Measurements from ENCODE around the gene TMEM225B.
"Not testable (repeated sequence)": the region's sequence is repeated elsewhere in the genome, so short reads cannot be mapped to it uniquely, and the experiment has no call there.

TMEM225B gene

DNA sequence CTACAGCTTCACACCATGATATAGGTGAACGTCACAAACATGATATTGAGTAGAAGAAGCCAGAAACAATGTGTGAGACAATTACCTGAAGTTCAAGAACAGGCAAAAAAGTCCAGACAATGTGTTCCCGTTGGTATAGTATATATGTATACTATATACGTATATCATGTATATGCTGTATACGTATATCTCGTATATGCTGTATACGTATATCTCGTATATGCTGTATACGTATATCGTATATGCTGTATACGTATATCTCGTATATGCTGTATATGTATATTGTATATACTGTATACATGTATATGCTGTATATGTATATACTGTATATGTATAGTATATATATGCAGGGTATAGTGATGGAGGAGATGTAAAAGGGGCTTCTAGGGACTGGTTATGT is 29.4 kb downstream of the TMEM225B start:
- TF ChIP-seq, protein P1, sequence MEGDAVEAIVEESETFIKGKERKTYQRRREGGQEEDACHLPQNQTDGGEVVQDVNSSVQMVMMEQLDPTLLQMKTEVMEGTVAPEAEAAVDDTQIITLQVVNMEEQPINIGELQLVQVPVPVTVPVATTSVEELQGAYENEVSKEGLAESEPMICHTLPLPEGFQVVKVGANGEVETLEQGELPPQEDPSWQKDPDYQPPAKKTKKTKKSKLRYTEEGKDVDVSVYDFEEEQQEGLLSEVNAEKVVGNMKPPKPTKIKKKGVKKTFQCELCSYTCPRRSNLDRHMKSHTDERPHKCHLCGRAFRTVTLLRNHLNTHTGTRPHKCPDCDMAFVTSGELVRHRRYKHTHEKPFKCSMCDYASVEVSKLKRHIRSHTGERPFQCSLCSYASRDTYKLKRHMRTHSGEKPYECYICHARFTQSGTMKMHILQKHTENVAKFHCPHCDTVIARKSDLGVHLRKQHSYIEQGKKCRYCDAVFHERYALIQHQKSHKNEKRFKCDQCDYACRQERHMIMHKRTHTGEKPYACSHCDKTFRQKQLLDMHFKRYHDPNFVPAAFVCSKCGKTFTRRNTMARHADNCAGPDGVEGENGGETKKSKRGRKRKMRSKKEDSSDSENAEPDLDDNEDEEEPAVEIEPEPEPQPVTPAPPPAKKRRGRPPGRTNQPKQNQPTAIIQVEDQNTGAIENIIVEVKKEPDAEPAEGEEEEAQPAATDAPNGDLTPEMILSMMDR (IDR thresholded peaks at IDR 0.05; ENCODE audit: control insufficient read depth, extremely low read depth, insufficient read depth): no peak
- DNase-seq (ENCODE audit: low read depth): no peak
- no peak overlapping the region for H3K4me3 ChIP-seq (ENCODE audit: low read depth, low read length)

DNA sequence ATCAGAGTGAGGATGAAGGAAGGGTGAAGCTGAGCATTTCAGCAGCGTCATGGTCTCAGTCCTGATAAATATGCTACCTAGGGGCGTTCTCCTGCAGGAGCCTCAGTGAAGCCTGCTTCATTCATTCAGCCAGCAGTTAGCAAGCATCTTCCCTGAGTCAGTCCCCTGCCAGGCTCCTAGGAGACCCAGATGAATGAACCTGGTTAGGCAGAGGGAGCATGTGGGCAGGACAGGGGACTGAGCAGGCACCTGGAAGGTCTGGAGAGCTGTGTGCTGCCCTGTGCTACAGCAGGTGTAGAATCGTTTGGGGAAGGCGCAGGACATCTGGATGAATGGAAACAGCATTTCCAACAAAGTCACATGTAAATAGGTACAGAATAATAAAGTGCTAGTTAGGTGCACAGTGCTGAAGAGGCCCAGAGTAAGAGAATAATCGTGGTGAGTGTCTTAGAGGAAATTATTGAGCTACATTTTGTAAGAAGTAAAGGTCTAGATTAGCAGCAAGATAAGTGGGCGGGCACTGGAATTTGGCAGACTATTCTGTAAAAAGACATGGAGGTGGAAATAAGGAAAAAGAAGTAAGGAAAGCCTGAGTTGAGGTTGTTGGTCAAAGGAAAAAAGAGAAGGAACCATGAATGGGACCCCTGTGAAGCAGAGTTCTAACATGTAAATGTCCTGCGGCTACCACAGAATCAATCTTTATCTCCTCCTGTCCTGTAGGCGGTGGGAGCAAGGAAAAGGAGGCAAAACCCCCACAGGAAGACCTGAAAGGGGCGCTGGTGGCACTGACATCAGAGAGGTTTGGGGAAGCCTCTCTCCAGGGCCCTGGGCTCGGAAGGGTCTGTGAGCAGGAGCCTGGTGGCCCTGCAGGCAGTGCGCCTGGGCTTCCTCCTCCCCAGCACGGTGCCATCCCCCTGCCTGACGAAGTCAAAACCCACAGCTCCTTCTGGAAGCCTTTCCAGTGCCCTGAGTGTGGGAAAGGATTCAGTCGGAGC is 30.7 kb downstream of the TMEM225B start:
- H3K4me3 ChIP-seq (ENCODE audit: low read depth, low read length): no peak overlapping the region
- no peak for DNase-seq (ENCODE audit: low read depth)
- TF ChIP-seq, protein P1 (IDR thresholded peaks at IDR 0.05; ENCODE audit: control insufficient read depth, extremely low read depth, insufficient read depth): no peak

DNA sequence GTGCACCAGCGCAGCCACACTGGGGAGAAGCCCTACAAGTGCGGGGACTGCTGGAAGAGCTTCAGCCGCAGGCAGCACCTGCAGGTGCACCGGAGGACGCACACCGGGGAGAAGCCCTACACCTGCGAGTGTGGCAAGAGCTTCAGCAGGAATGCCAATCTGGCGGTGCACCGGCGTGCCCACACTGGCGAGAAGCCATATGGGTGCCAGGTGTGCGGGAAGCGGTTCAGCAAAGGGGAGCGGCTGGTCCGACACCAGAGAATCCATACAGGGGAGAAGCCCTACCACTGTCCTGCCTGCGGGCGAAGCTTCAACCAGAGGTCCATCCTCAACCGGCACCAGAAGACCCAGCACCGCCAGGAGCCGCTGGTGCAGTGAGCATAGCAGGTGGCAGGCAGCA is 31.6 kb downstream of the TMEM225B start:
- TF ChIP-seq, protein P1 (IDR thresholded peaks at IDR 0.05; ENCODE audit: control insufficient read depth, extremely low read depth, insufficient read depth): no peak
- no peak for DNase-seq (ENCODE audit: low read depth)
- H3K4me3 ChIP-seq (ENCODE audit: low read depth, low read length): no peak overlapping the region

DNA sequence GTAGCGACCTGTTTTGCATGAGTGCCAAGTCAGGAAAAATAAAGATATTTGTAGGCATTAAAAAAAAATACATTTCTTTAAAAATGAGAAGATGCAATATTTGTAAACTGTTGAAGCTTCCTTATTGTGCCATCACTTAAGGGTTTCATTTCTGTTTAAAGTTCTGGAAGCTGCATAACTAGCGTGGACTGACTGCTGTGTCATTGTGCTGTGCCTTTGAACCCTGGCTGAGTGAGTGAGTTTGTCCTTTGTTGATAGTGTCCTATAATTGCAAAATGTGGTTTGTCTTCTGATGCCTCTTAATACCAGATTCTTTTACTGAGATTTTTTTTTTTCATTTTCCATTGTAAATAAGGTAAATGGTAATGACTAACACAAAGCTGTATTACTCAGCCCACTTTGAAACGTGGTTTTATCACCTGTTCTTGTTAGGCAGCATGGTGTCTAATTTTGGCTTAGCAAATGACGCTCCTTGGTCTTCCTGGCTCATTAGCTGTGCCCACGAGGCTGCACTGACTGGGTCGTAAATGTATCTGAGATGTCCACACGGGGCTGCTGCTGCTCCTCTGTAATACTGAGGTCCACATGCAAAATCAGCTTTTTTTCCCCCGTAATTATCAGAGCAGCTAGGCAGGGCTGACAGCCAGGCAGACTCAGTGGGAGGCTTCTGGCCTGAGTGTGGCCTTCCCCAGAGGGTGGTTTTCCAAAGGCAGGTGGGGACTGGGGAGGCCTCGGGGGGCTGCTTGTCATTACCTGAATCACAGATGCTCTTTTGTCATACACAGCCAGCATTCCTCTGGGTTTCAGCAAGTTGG is 33.4 kb downstream of the TMEM225B start:
- TF ChIP-seq, protein P1 (IDR thresholded peaks at IDR 0.05; ENCODE audit: control insufficient read depth, extremely low read depth, insufficient read depth): peak; percentile 82
- H3K4me3 ChIP-seq (ENCODE audit: low read depth, low read length): no peak overlapping the region
- peak; percentile 18 for DNase-seq (ENCODE audit: low read depth)

DNA sequence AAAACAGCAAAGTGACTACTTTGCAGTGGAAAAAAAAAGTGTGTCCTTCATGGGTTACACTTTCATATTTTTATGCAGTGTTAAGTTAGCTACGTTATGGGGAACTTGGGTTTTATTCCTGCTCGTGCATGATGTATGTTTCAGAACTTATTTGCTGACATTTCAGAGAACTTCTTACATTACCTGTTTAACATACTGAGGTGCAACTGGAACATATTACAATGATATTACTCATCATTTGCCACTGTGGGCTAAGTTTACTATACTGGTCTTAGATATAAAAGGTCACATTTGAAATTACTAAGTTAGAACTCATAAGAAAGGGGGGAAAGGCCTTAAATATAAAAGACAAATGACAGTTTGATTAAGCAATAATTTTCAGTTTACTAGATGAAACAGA is 39.3 kb downstream of the TMEM225B start:
- not testable (repeated sequence) for H3K4me3 ChIP-seq (ENCODE audit: low read depth, low read length); DNase-seq (ENCODE audit: low read depth)

DNA sequence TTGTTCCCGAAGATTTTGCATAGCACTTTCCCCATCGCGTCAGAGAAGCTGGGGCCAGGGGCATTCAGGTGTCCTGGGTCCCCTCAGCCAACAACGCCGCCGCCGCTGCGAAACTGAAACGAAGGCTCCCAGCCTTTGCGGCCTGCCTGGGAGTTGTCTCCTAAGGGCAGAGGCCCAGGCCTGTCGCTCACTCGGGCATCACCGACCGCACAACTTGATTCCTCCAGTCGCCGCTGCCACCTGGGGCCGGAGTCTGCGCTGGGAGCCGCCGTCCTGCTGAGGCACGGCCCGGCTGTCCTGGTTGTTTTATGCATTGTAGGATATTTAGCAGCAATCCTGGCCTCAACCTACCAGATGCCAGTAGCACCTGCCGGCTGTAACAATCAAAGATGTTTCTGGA is 40.7 kb downstream of the TMEM225B start:
- TF ChIP-seq, protein P1 (IDR thresholded peaks at IDR 0.05; ENCODE audit: control insufficient read depth, extremely low read depth, insufficient read depth): no peak
- H3K4me3 ChIP-seq (ENCODE audit: low read depth, low read length): no peak overlapping the region
- no peak for DNase-seq (ENCODE audit: low read depth)

DNA sequence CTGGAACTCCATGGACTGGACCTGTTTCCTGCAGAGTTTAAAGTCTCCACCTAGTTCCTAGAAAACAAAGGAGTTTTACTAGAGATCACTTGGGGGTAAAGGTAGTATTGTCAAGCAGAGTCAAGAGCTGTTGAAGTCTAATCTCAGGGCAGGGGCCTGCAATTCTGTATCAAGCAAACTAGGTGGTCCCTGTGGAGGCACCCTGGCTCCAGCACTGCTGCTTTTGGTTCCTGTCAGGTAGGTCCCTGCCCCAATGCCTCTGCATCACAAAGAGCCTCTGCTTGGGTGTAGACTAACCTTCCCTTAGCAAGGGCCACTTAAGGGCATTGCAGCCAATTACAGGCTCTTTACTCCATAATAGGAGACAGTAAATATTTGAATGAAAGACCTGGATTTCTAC is 41.2 kb downstream of the TMEM225B start:
- no peak for DNase-seq (ENCODE audit: low read depth)
- no peak overlapping the region for H3K4me3 ChIP-seq (ENCODE audit: low read depth, low read length)
- TF ChIP-seq, protein P1 (IDR thresholded peaks at IDR 0.05; ENCODE audit: control insufficient read depth, extremely low read depth, insufficient read depth): no peak

Data from LNCaP clone FGC (cell line).